Fibroblast of villous mesenchyme (primary cell): ENCODE results near the gene TRANK1. TPM values are rescaled to one million over a fixed set of nuclear protein-coding genes. Genes with fewer than 3 reads are reported as not detected.

Experiments
- DNase-seq: peaks from one replicate; pipeline ENCODE4 v3.0.0-alpha.2; 2010; ENCODE audit warnings: low read depth
- H3K4me3 ChIP-seq: 2 replicates; pipeline ENCODE4 v1.5.1; 2011; ENCODE audit warnings: low read depth, mild to moderate bottlenecking, low read length
- CTCF ChIP-seq: IDR thresholded peaks from 2 replicates; pipeline ENCODE4 v1.5.1; 2012; ENCODE audit warnings: low read depth, mild to moderate bottlenecking, low read length; ENCODE audit not compliant: insufficient read depth
- total RNA-seq: library from RNA; depleted of rRNA; stranded (reverse); fragments of >200 nt; gene quantifications from 2 replicates; pipeline ENCODE4 v1.2.3, GENCODE V29; 2012

The TRANK1 gene
- total RNA-seq, 1 donor = 13.4 TPM

GRCh38 chr3:36811768-36812167, 133.1 kb downstream of the TRANK1 start:
- no peak for DNase-seq
- TF ChIP-seq CTCF = no peak
- no peak overlapping the region for H3K4me3 ChIP-seq

- no peak for TF ChIP-seq CTCF
- H3K4me3 ChIP-seq = no peak overlapping the region
- no peak for DNase-seq
Observed at GRCh38 chr3:36804295-36805055, 140.4 kb downstream of the TRANK1 start.

GRCh38 chr3:36803091-36803791, 141.6 kb downstream of the TRANK1 start:
- no peak overlapping the region for H3K4me3 ChIP-seq
- DNase-seq = no peak
- TF ChIP-seq CTCF = no peak

GRCh38 chr3:36800533-36801116, 144.2 kb downstream of the TRANK1 start:
- no peak for TF ChIP-seq CTCF
- no peak overlapping the region for H3K4me3 ChIP-seq
- no peak for DNase-seq

- no peak overlapping the region for H3K4me3 ChIP-seq
- no peak for DNase-seq
- no peak for TF ChIP-seq CTCF
Observed at GRCh38 chr3:36796881-36797280, 148.0 kb downstream of the TRANK1 start.

- no peak overlapping the region for H3K4me3 ChIP-seq
- no peak for TF ChIP-seq CTCF
- no peak for DNase-seq
Observed at GRCh38 chr3:36796161-36796560, 148.7 kb downstream of the TRANK1 start.
